GM21619 (cell line): Measurements from ENCODE around the gene PPP5C.
"Not testable (repeated sequence)": the region's sequence is repeated elsewhere in the genome, so short reads cannot be mapped to it uniquely, and the experiment has no call there.

ENCODE experiments used
- ATAC-seq: cut with Tn5 transposase; IDR thresholded peaks from one replicate; pipeline ENCODE4 v1.9.1; 2021; ENCODE audit not compliant: unreplicated experiment

Gene PPP5C

GRCh38 chr19:46364359-46364758 lies 17.5 kb downstream of the PPP5C start:
- ATAC-seq, result no peak

- ATAC-seq, result no peak
These were observed 18.7 kb downstream of the PPP5C start for GRCh38 chr19:46365561-46365960.

GRCh38 chr19:46366620-46367292 lies 19.9 kb downstream of the PPP5C start:
- ATAC-seq, result no peak

- no peak for ATAC-seq
These were observed 20.5 kb downstream of the PPP5C start for GRCh38 chr19:46367426-46367825.

GRCh38 chr19:46368116-46368515 lies 21.2 kb downstream of the PPP5C start:
- no peak for ATAC-seq

- ATAC-seq, result no peak
These were observed 22.9 kb downstream of the PPP5C start for GRCh38 chr19:46369817-46370216.

DNA sequence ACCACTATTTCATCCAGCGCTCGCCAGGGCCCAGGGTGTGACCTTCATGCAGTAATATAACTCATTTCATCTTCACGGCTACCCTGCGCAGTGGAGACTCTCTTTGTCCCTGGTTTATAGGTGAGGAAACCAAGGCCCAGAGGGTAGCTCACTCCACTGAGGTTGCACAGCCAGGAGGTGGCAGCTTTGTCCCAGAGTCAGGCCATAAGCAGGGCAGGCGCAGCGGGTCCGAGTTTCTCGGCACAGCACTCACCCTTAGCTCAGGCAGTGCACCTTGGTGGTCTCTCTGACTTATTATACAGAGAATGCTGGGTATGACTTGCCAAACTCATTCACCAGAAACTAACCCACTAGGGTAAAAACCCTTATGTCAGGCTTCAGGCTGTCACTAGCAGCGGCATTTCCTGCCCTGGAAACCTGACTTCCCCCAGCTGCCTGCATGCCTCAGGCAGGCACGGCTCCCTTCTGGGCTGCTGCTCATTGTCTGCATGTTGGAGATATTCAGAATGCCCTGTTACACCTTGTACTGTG lies 24.5 kb downstream of the PPP5C start:
- ATAC-seq, result no peak

DNA sequence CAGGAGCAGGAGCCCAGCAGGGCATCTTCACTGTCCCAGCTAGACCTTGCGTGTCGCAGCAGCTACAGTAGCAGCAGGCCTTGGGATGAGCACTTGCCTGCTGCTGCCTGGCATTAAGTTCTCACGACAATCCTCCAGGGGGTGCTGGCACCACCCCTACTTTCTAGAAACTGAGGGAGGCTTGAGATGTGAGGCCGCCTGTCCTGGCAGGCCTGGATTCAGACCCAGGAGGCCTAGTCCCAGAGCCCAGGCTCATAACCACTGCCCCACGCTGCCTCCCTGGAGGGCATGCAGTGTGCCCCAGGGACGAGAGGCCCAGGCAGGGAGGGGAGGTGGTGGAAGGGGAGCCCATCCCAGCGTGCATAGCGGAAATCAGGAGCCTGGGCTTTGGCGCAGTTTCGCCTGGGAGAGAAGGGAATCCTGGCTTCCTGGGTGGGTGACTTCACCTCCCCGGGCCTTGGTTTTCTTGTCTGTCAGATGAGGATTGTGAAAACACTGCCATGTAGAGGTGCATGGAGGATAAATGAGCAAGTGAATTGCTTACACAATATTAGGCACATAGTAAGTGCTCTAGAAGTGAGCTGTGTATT lies 26.1 kb downstream of the PPP5C start:
- no peak for ATAC-seq

GRCh38 chr19:46373491-46374359 lies 26.8 kb downstream of the PPP5C start:
- ATAC-seq, result no peak

- no peak for ATAC-seq
These were observed 27.9 kb downstream of the PPP5C start for GRCh38 chr19:46374536-46375475.

DNA sequence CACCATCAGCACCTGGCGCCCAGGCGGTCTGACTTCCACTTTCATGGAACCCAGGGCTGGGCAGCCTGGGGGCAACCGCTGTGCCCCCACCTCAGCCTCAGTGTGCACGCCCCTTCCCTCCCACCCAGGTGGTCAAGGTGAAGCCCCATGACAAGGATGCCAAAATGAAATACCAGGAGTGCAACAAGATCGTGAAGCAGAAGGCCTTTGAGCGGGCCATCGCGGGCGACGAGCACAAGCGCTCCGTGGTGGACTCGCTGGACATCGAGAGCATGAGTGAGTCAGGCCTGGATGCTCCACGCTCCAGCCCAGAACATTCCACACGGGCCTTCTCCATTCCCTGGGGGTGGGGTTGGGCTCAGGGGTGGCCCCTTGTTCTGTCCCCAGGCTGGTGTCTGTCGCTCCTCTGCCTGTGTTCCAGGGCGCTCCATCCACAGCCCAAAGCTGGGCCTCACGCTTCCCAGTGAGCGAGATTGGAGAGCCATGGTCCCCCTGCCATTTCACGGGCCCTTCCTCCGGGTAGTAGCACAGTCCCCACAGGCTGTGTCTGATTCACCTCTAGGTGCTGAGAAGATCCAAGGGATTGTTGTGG lies 28.7 kb downstream of the PPP5C start:
- not testable (repeated sequence) for ATAC-seq

- ATAC-seq, result no peak
These were observed 29.6 kb downstream of the PPP5C start for GRCh38 chr19:46376241-46377153.

DNA sequence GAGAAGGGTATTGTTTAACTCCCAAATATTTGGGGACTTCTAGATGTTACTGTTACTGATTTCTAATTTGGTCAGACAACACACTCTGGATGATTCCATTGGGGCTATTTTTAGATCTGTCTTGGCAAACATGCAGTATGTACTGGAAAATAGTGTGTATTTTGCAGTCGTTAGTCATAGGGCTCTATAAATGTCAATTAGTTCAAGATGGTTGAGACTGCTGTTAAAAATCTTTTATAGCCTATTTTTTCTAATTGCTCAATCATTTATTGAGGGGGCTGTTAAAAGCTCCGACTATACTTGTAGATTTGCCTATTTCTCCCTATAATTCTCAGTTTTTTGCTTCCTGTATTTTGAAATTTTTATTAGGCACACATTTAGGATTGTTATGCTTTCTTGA lies 31.4 kb downstream of the PPP5C start:
- no peak for ATAC-seq

DNA sequence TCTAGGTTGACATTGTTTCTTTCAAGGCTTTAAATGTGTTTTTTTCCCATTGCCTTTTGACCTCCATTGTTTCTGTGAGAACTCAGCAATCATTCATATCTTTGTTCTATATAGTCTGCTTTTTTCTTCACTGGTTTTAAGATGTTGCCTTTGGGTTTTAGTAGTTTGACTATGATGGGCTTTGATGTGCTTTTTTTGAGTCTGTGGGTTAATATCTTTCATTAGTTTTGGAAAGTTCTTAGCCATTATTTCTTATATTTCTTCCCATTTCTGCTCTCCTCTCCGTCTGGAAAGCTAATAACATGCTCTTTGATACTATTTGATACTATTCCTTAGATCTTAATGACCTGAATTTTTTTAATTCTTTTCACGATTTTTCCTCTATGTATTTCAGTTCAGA lies 33.8 kb downstream of the PPP5C start:
- ATAC-seq, result no peak

DNA sequence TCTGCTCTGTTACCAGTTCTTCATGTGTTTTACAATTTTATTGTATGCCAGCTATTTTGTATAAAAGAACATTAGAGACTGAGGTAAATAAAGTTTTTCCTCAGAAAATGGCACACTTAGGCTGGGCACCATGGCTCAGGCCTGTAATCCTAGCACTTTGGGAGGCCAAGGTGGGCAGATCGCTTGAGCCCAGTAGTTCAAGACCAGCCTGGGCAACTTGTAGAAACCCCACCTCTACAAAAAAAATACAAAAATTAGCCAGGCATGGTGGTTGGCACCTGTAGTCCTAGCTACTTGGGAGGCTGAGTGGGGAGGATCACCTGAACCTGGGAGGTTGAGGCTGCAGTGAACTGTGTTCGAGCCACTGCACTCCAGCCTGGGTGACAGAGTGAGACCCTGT lies 34.5 kb downstream of the PPP5C start:
- ATAC-seq, result no peak

DNA sequence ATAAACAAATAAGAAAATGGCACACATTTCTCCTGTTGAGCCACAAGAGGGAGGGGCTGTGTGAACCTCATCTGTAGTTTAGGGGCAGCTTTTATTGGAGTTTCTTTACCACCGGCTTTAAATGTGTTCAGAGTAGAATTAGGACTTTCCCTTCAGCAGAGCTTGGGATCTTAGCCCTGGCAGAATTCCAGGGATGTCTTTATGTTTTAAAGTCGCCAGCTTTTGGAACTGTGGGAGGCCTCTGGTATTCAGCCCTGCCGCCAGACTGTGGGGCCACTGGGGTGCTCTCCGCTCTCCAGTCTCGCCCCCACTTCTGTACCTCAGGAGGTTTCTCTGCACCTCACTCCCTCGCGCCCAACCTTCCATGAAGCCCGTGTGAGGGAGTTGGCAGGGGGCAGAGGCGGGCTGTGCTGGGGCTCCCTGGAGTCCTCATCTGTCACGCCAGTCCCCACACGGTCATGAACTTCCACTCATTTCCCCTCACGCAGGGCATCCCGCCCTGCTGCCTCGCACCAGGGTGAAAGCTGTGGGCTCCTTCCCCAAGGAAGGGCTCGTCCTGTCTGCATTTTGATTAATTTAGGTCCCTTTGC lies 35.0 kb downstream of the PPP5C start:
- no peak for ATAC-seq

DNA sequence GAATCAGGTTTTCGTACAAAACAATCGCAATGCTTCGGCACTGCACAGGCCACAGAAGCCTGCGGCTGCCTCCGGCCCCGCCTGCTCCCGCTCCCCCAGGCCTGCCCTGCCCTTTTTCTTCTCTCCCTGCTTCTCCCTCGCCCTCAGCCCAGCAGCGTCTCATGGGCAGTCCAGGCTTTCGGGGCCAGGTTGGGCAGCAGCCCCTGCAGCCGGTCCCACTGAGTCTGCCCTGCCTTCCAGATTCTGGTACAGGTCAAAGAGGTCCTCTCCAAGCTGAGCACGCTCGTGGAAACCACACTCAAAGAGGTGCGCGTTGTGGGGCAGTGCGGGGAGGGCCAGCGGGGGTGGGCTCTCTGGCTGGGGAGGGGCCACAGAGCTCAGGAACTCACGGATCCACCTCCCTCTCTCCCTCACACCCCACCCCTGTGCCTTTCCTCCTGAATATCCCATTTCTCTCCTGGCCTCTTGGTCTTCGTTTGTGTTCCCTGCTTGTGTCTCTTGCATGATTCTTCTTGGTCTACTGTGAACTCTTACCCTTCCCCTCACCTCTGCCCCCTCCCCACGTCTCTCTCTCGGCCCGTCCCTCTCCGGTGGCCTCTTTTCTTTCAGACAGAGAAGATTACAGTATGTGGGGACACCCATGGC lies 36.4 kb downstream of the PPP5C start:
- no peak for ATAC-seq

DNA sequence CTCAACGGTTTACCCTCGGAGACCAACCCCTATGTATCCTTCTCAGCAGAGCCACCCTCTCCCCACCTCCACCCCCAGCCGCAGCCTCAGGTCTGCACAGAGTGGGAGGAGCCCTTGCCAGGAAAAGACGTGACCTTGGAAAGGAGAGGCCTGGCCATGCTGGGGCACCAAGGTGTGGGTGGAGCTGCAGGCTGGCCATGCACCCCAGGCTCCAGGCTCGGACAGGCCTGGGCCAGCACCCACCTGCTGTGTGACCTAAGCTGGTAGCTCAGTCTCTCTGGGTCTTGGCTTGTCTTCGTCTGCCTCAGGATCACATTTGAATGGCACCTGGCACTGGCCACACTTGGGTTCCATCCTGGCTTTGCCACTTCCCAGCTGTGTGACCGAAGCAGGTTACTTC lies 37.0 kb downstream of the PPP5C start:
- no peak for ATAC-seq
